HCT116 (cell line): ENCODE results near the gene PGS1.

Experiments
- CTCF ChIP-seq, 3 experiments: fragments of 200-600 bp in 1 of 3; sonication (generic) in 1 of 3; IDR thresholded peaks in 2 of 3; conservative IDR thresholded peaks in 1 of 3; 2 replicates each; pipeline ENCODE4 v1.5.1; 2012 to 2017; ENCODE audit warnings: low read depth in 2 of 3, low read length in 2 of 3, antibody characterized with exemption in 1 of 3, borderline replicate concordance in 1 of 3, control low read depth in 1 of 3, mild to moderate bottlenecking in 1 of 3, mixed read lengths in 1 of 3, mixed run types in 1 of 3, moderate library complexity in 1 of 3; ENCODE audit not compliant: insufficient read depth in 1 of 3
- EGR1 ChIP-seq: IDR thresholded peaks from 2 replicates; pipeline ENCODE4 v1.6.1; 2012; ENCODE audit warnings: low read depth
- ZFX ChIP-seq: fragments of 450-650 bp; IDR thresholded peaks from 2 replicates; pipeline ENCODE4 v1.6.1; 2017

- no peak for TF ChIP-seq EGR1
- no peak for TF ChIP-seq CTCF (IDR thresholded peaks at IDR 0.05 in 2 of 3, conservative IDR thresholded peaks at IDR 0.05 in 1 of 3; ENCODE audit: borderline replicate concordance in 1 of 3, insufficient read depth in 1 of 3, low read depth in 2 of 3, low read length in 2 of 3)
- TF ChIP-seq ZFX, result 0 out of 2 replicates have a peak, but pooled peaks have one; percentile 16
Measured at GRCh38 chr17:78355701-78356100, 22.7 kb upstream of the PGS1 start.
